H9 (cell line): ENCODE measurements around the gene SCD5. TPM values are rescaled to one million over a fixed set of nuclear protein-coding genes. Genes with fewer than 3 reads are reported as not detected.

ENCODE experiments used
- DNase-seq: peaks from one replicate; pipeline ENCODE4 v3.0.0-alpha.2; 2017
- H2AFZ ChIP-seq: one replicate; pipeline ENCODE4 v1.6.1; 2013; ENCODE audit warnings: mild to moderate bottlenecking, low read length, control low read depth, moderate library complexity
- H2AK5ac ChIP-seq: 2 replicates; pipeline ENCODE4 v1.6.1; 2013; ENCODE audit warnings: low read length, control low read depth, mixed read lengths; ENCODE audit not compliant: insufficient read length
- H2BK120ac ChIP-seq: one replicate; pipeline ENCODE4 v1.6.1; 2013; ENCODE audit warnings: low read depth, mild to moderate bottlenecking, low read length, control low read depth, inconsistent platforms; ENCODE audit not compliant: poor library complexity, severe bottlenecking
- H2BK12ac ChIP-seq: 2 replicates; pipeline ENCODE4 v1.6.1; 2013; ENCODE audit warnings: low read length, control low read depth, mixed read lengths, low read depth; ENCODE audit not compliant: insufficient read length
- H2BK15ac ChIP-seq: 2 replicates; pipeline ENCODE4 v1.6.1; 2013; ENCODE audit warnings: low read depth, low read length, control low read depth
- H2BK20ac ChIP-seq: one replicate; pipeline ENCODE4 v1.6.1; 2013; ENCODE audit warnings: low read depth, mild to moderate bottlenecking, low read length, control low read depth, inconsistent platforms; ENCODE audit not compliant: poor library complexity, severe bottlenecking
- H2BK5ac ChIP-seq: 2 replicates; pipeline ENCODE4 v1.6.1; 2013; ENCODE audit warnings: low read length, control low read depth, mixed read lengths; ENCODE audit not compliant: insufficient read length
- H3K14ac ChIP-seq: 2 replicates; pipeline ENCODE4 v1.6.1; 2013; ENCODE audit warnings: low read length, control low read depth; ENCODE audit not compliant: insufficient read depth
- H3K18ac ChIP-seq: 2 replicates; pipeline ENCODE4 v1.6.1; 2013; ENCODE audit warnings: low read depth, mild to moderate bottlenecking, mixed read lengths, low read length, control low read depth; ENCODE audit not compliant: insufficient read length
- H3K23ac ChIP-seq: 2 replicates; pipeline ENCODE4 v1.6.1; 2013; ENCODE audit warnings: low read length, control low read depth, mixed read lengths, low read depth; ENCODE audit not compliant: insufficient read length
- H3K23me2 ChIP-seq: 2 replicates; pipeline ENCODE4 v1.6.1; 2013; ENCODE audit warnings: low read depth, mild to moderate bottlenecking, mixed read lengths, low read length, control low read depth; ENCODE audit not compliant: insufficient read length, poor library complexity, severe bottlenecking
- H3K27ac ChIP-seq: 2 replicates; pipeline ENCODE4 v1.5.1; 2013; ENCODE audit warnings: low read length, control low read depth, mixed read lengths, low read depth; ENCODE audit not compliant: insufficient read length
- H3K27me3 ChIP-seq: 2 replicates; pipeline ENCODE4 v1.6.1; 2013; ENCODE audit warnings: low read length, control low read depth, inconsistent platforms; ENCODE audit not compliant: insufficient read depth
- H3K4ac ChIP-seq: 2 replicates; pipeline ENCODE4 v1.6.1; 2013; ENCODE audit warnings: low read depth, mild to moderate bottlenecking, control low read depth, inconsistent platforms, low read length, moderate library complexity
- H3K4me1 ChIP-seq: 2 replicates; pipeline ENCODE4 v1.6.1; 2013; ENCODE audit warnings: low read length, control low read depth, inconsistent platforms; ENCODE audit not compliant: insufficient read depth
- H3K4me2 ChIP-seq: 2 replicates; pipeline ENCODE4 v1.6.1; 2013; ENCODE audit warnings: low read length, control low read depth, mixed read lengths; ENCODE audit not compliant: insufficient read length, insufficient read depth
- H3K56ac ChIP-seq: 2 replicates; pipeline ENCODE4 v1.6.1; 2013; ENCODE audit warnings: low read depth, mild to moderate bottlenecking, mixed read lengths, low read length, control low read depth; ENCODE audit not compliant: insufficient read length
- H3K79me1 ChIP-seq: 2 replicates; pipeline ENCODE4 v1.6.1; 2013; ENCODE audit warnings: low read depth, mild to moderate bottlenecking, moderate library complexity, low read length, control low read depth, inconsistent platforms; ENCODE audit not compliant: insufficient read depth, poor library complexity, severe bottlenecking
- H3K79me2 ChIP-seq: 2 replicates; pipeline ENCODE4 v1.6.1; 2013; ENCODE audit warnings: low read length, control low read depth, inconsistent platforms; ENCODE audit not compliant: insufficient read depth
- H3K9ac ChIP-seq: 2 replicates; pipeline ENCODE4 v1.6.1; 2013; ENCODE audit warnings: low read length, control low read depth, mixed read lengths; ENCODE audit not compliant: insufficient read length; ENCODE audit errors: extremely low read depth
- H3K9me3 ChIP-seq: one replicate; pipeline ENCODE4 v1.6.1; 2013; ENCODE audit warnings: low read depth, low read length, inconsistent platforms; ENCODE audit not compliant: control insufficient read depth
- H3T11ph ChIP-seq: one replicate; pipeline ENCODE4 v1.6.1; 2013; ENCODE audit warnings: mild to moderate bottlenecking, low read length, control low read depth, inconsistent platforms
- H4K20me1 ChIP-seq: one replicate; pipeline ENCODE4 v1.6.1; 2013; ENCODE audit not compliant: control insufficient read depth, insufficient read length, insufficient read depth
- H4K5ac ChIP-seq: 2 replicates; pipeline ENCODE4 v1.6.1; 2013; ENCODE audit warnings: low read depth, mild to moderate bottlenecking, mixed read lengths, low read length, control low read depth; ENCODE audit not compliant: insufficient read length
- H4K8ac ChIP-seq: replicated peaks from 2 replicates; pipeline ENCODE4 v1.6.1; 2013; ENCODE audit warnings: low read length, control low read depth, mixed read lengths, low read depth; ENCODE audit not compliant: insufficient read length
- H4K91ac ChIP-seq: 2 replicates; pipeline ENCODE4 v1.6.1; 2013; ENCODE audit warnings: low read depth, mild to moderate bottlenecking, moderate library complexity, mixed read lengths, low read length, control low read depth; ENCODE audit not compliant: insufficient read length
- H3K27ac Mint-ChIP-seq, 3 experiments: 2 replicates in 2 of 3; 3 replicates in 1 of 3; pipeline ENCODE4 v1.8.0; 2020 to 2021; ENCODE audit warnings: mixed read lengths in 3 of 3, mild to moderate bottlenecking in 1 of 3, moderate library complexity in 1 of 3
- H3K27me3 Mint-ChIP-seq: 2 replicates; pipeline ENCODE4 v1.8.0; 2021; ENCODE audit warnings: low read depth, mild to moderate bottlenecking, moderate library complexity, mixed read lengths
- H3K36me3 Mint-ChIP-seq, 3 experiments: 2 replicates in 2 of 3; 3 replicates in 1 of 3; pipeline ENCODE4 v1.8.0; 2020 to 2021; ENCODE audit warnings: low read depth in 3 of 3, mixed read lengths in 3 of 3; ENCODE audit not compliant: insufficient read depth in 1 of 3
- H3K4me1 Mint-ChIP-seq, 2 experiments: 2 replicates each; pipeline ENCODE4 v1.8.0; 2020; ENCODE audit warnings: mixed read lengths in 2 of 2
- H3K4me3 Mint-ChIP-seq, 2 experiments: 2 replicates in 1 of 2; 3 replicates in 1 of 2; pipeline ENCODE4 v1.8.0; 2020 to 2021; ENCODE audit warnings: mild to moderate bottlenecking in 2 of 2, mixed read lengths in 2 of 2, moderate library complexity in 1 of 2
- H3K9me3 Mint-ChIP-seq, 2 experiments: 2 replicates in 1 of 2; 3 replicates in 1 of 2; pipeline ENCODE4 v1.8.0; 2020; ENCODE audit warnings: mild to moderate bottlenecking in 2 of 2, mixed read lengths in 2 of 2, moderate library complexity in 1 of 2
- WGBS: extraction: QIAGEN DNeasy Blood & Tissue Kit; methylation state at CpG from one replicate; pipeline ENCODE4 v1.1.7; 2013; ENCODE audit warnings: missing lambda C conversion rate, low lambda C conversion rate, mixed read lengths; ENCODE audit not compliant: insufficient read length; ENCODE audit errors: extremely low coverage; 5-methylcytosine and 5-hydroxymethylcytosine counted together
- total RNA-seq: library from RNA; stranded (reverse); gene quantifications from 2 replicates; pipeline ENCODE4 v1.2.1, GENCODE V29; 2021
- TF ChIP-seq, protein P1 (sequence below): fragments of 200-600 bp; sonication (generic); conservative IDR thresholded peaks from 3 replicates; pipeline ENCODE4 v1.8.0; 2021; ENCODE audit warnings: antibody characterized with exemption, mild to moderate bottlenecking

SCD5 gene
- total RNA-seq, 1 experiment from 2014 or later: 0.68 TPM

DNA sequence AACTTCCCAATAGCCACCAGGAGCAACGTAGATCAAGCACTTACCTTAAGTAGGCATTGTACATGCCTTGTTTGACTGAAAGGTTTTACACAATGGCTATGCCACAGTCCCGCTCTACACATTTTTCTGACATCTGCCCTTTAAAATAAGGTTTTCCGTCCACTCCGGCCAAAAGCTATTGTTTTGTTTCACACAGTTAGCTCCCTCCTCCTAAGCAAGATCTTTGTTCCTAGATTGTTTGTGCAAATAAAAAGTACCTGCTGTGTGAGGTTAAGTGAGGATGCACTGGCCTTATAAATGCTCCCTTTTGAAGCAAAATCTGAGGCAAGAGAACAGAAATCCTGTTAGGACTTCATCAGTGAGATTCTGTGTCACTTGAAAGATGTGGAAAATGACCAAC is 11.8 kb downstream of the SCD5 start:
- H3K4me2 ChIP-seq: no peak overlapping the region
- WGBS: no CpG with 5 or more reads among the region's 4 CpGs

More for the DNA sequence above, 11.8 kb downstream of the SCD5 start:
- no peak overlapping the region for H2BK120ac ChIP-seq
- no peaks in the 10 kb centered on the region for H3K9me3 ChIP-seq
- H3K27me3 ChIP-seq: peaks cover 80% of the 10 kb centered on the region
- H2BK15ac ChIP-seq: no peak overlapping the region
- H3K23ac ChIP-seq: no peak overlapping the region
- no peak overlapping the region for H3T11ph ChIP-seq
- no peaks in the 10 kb centered on the region for H4K20me1 ChIP-seq
- no peak overlapping the region for H3K14ac ChIP-seq
- Mint-ChIP-seq H3K36me3 (no peaks in the 10 kb centered on the region), H3K4me1 (peaks cover 35 to 45% of the 10 kb centered on the region in 2 experiments), H3K27ac (no peak overlapping the region), H3K4me3 (no peak overlapping the region), H3K9me3 (peaks cover 0 to 22% of the 10 kb centered on the region in 2 experiments; a peak in 2 of 5 replicates), H3K27me3 (peaks cover 100% of the 10 kb centered on the region)
- no peak overlapping the region for H3K9ac ChIP-seq
- no peak overlapping the region for H3K4ac ChIP-seq
- DNase-seq: peak; percentile 1
- no peak overlapping the region for H3K18ac ChIP-seq
- H4K8ac ChIP-seq: no peak overlapping the region
- H2BK12ac ChIP-seq: no peak overlapping the region
- no peaks in the 10 kb centered on the region for H3K79me1 ChIP-seq
- H3K23me2 ChIP-seq: no peaks in the 10 kb centered on the region
- no peaks in the 10 kb centered on the region for H3K4me1 ChIP-seq
- no peak overlapping the region for H4K91ac ChIP-seq
- no peak overlapping the region for H3K56ac ChIP-seq
- TF ChIP-seq, protein P1, sequence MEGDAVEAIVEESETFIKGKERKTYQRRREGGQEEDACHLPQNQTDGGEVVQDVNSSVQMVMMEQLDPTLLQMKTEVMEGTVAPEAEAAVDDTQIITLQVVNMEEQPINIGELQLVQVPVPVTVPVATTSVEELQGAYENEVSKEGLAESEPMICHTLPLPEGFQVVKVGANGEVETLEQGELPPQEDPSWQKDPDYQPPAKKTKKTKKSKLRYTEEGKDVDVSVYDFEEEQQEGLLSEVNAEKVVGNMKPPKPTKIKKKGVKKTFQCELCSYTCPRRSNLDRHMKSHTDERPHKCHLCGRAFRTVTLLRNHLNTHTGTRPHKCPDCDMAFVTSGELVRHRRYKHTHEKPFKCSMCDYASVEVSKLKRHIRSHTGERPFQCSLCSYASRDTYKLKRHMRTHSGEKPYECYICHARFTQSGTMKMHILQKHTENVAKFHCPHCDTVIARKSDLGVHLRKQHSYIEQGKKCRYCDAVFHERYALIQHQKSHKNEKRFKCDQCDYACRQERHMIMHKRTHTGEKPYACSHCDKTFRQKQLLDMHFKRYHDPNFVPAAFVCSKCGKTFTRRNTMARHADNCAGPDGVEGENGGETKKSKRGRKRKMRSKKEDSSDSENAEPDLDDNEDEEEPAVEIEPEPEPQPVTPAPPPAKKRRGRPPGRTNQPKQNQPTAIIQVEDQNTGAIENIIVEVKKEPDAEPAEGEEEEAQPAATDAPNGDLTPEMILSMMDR: no peak
- H2BK5ac ChIP-seq: no peak overlapping the region
- no peaks in the 10 kb centered on the region for H3K79me2 ChIP-seq
- no peak overlapping the region for H2BK20ac ChIP-seq
- H2AK5ac ChIP-seq: no peak overlapping the region
- no peak overlapping the region for H3K27ac ChIP-seq
- no peak overlapping the region for H2AFZ ChIP-seq
- no peak overlapping the region for H4K5ac ChIP-seq
